SK-N-SH (cell line): ENCODE measurements around the gene LRMDA. TPM values are rescaled to one million over a fixed set of nuclear protein-coding genes. Genes with fewer than 3 reads are reported as not detected.

ENCODE experiments used
- CTCF ChIA-PET: fragments of 300-600, 350-600 bp; formaldehyde crosslinking; extraction: SDS; loops from one replicate; lab custom pipeline; 2021; lab: Yijun Ruan, JAX
- POLR2A ChIA-PET: fragments of 350-600 bp; sonication (Branson Sonifier 250); formaldehyde crosslinking; extraction: SDS; loops from one replicate; lab custom pipeline; 2020; ENCODE audit warnings: antibody characterized with exemption, inconsistent platforms; lab: Yijun Ruan, JAX
- DNase-seq: peaks from one replicate; pipeline ENCODE4 v3.0.0; 2012
- H2AFZ ChIP-seq: fragments of 200-600 bp; sonication (generic); 2 replicates; pipeline ENCODE4 v1.8.1; 2016; ENCODE audit warnings: antibody characterized with exemption, mild to moderate bottlenecking, low read depth
- H3F3A ChIP-seq: fragments of 200-600 bp; sonication (generic); replicated peaks from 2 replicates; pipeline ENCODE3; 2016; ENCODE audit warnings: antibody characterized with exemption, mild to moderate bottlenecking; ENCODE audit not compliant: insufficient read depth
- H3K27ac ChIP-seq, 2 experiments: fragments of 200-500 bp in 1 of 2; fragments of 200-600 bp in 1 of 2; sonication (Bioruptor generic) in 1 of 2; sonication (generic), shearing (Covaris generic) in 1 of 2; 2 replicates each; pipeline versions ENCODE4 v1.5.1 to v1.6.1; 2014 to 2016; ENCODE audit warnings: low read depth in 2 of 2, inconsistent platforms in 1 of 2, low read length in 1 of 2, mild to moderate bottlenecking in 1 of 2, mixed read lengths in 1 of 2
- H3K27me3 ChIP-seq: fragments of 200-600 bp; sonication (generic), shearing (Covaris generic); 2 replicates; pipeline ENCODE4 v1.6.1; 2016; ENCODE audit warnings: mixed run types; ENCODE audit not compliant: insufficient read depth
- H3K36me3 ChIP-seq, 2 experiments: fragments of 200-500 bp in 1 of 2; fragments of 200-600 bp in 1 of 2; sonication (Bioruptor generic) in 1 of 2; sonication (generic) in 1 of 2; replicated peaks in 1 of 2; 2 replicates each; pipeline versions ENCODE3 to v1.5.1; 2014 to 2016; ENCODE audit warnings: low read length in 1 of 2, mild to moderate bottlenecking in 1 of 2; ENCODE audit not compliant: insufficient read depth in 2 of 2, control insufficient read depth in 1 of 2
- H3K4me1 ChIP-seq, 2 experiments: fragments of 200-500 bp in 1 of 2; fragments of 200-600 bp in 1 of 2; sonication (Bioruptor generic) in 1 of 2; sonication (generic), shearing (Covaris generic) in 1 of 2; 2 replicates each; pipeline versions ENCODE4 v1.5.1 to v1.6.1; 2014 to 2016; ENCODE audit warnings: low read depth in 1 of 2, low read length in 1 of 2, mixed run types in 1 of 2; ENCODE audit not compliant: insufficient read depth in 2 of 2, control insufficient read depth in 1 of 2
- H3K4me2 ChIP-seq: fragments of 200-600 bp; sonication (generic), shearing (Covaris generic); 2 replicates; pipeline ENCODE4 v1.6.1; 2017; ENCODE audit warnings: mixed run types
- H3K4me3 ChIP-seq, 2 experiments: fragments of 200-500 bp in 1 of 2; fragments of 200-600 bp in 1 of 2; sonication (Bioruptor generic) in 1 of 2; sonication (generic), shearing (Covaris generic) in 1 of 2; 2 replicates each; pipeline versions ENCODE4 v1.5.1 to v1.8.1; 2014 to 2016; ENCODE audit warnings: low read depth in 2 of 2, inconsistent platforms in 1 of 2, low read length in 1 of 2, mild to moderate bottlenecking in 1 of 2, mixed read lengths in 1 of 2, moderate library complexity in 1 of 2
- H3K79me2 ChIP-seq: fragments of 200-600 bp; sonication (generic); 2 replicates; pipeline ENCODE4 v1.8.1; 2017; ENCODE audit warnings: mild to moderate bottlenecking; ENCODE audit not compliant: insufficient read depth
- H3K9ac ChIP-seq: fragments of 200-600 bp; sonication (generic); 2 replicates; pipeline ENCODE4 v1.6.1; 2017; ENCODE audit warnings: mixed run types
- H3K9me2 ChIP-seq: fragments of 200-600 bp; sonication (generic); 2 replicates; pipeline ENCODE4 v1.6.1; 2017; ENCODE audit warnings: mixed run types
- H3K9me3 ChIP-seq: fragments of 200-600 bp; sonication (generic); 2 replicates; pipeline ENCODE4 v1.6.1; 2017; ENCODE audit warnings: mixed run types, mild to moderate bottlenecking, moderate library complexity
- H4K20me1 ChIP-seq: fragments of 200-600 bp; sonication (generic); 2 replicates; pipeline ENCODE4 v1.6.1; 2017; ENCODE audit warnings: mild to moderate bottlenecking, mixed run types; ENCODE audit not compliant: insufficient read depth
- EZH2phosphoT487 ChIP-seq: fragments of 200-600 bp; sonication (generic); IDR thresholded peaks from 2 replicates; pipeline ENCODE4 v1.6.1; 2017; ENCODE audit warnings: low read depth, mixed run types, mild to moderate bottlenecking, antibody characterized with exemption, moderate library complexity, borderline replicate concordance
- GABPA ChIP-seq: IDR thresholded peaks from 2 replicates; pipeline ENCODE4 v1.4.0; 2012; ENCODE audit warnings: low read depth, mild to moderate bottlenecking
- JUND ChIP-seq: IDR thresholded peaks from 2 replicates; pipeline ENCODE4 v1.4.0; 2012
- MEF2A ChIP-seq: IDR thresholded peaks from 2 replicates; pipeline ENCODE4 v1.4.0; 2012; ENCODE audit warnings: low read depth, borderline replicate concordance
- MXI1 ChIP-seq: IDR thresholded peaks from 2 replicates; pipeline ENCODE4 v1.6.1; 2012; ENCODE audit warnings: mild to moderate bottlenecking, low read depth, low read length, improper control_type of control experiment
- NFIC ChIP-seq: IDR thresholded peaks from 2 replicates; pipeline ENCODE4 v1.4.0; 2012; ENCODE audit warnings: borderline replicate concordance
- POLR2AphosphoS5 ChIP-seq: IDR thresholded peaks from 2 replicates; pipeline ENCODE4 v1.6.1; 2012; ENCODE audit warnings: low read depth, low read length
- RAD21 ChIP-seq: IDR thresholded peaks from 2 replicates; pipeline ENCODE4 v1.6.1; 2012; ENCODE audit warnings: mild to moderate bottlenecking, low read length
- SMC3 ChIP-seq: IDR thresholded peaks from 2 replicates; pipeline ENCODE4 v1.6.1; 2012; ENCODE audit warnings: low read depth, low read length, improper control_type of control experiment
- USF1 ChIP-seq: IDR thresholded peaks from 2 replicates; pipeline ENCODE4 v1.4.0; 2012; ENCODE audit warnings: low read depth, borderline replicate concordance
- YY1 ChIP-seq: IDR thresholded peaks from 2 replicates; pipeline ENCODE4 v1.4.0; 2012; ENCODE audit warnings: low read depth, mild to moderate bottlenecking
- ZBTB33 ChIP-seq: IDR thresholded peaks from 2 replicates; pipeline ENCODE4 v1.4.0; 2012; ENCODE audit warnings: low read depth, borderline replicate concordance
- WGBS: methylation state at CpG from one replicate; pipeline ENCODE4 v1.1.6; 2017; ENCODE audit warnings: low lambda C conversion rate; 5-methylcytosine and 5-hydroxymethylcytosine counted together
- polyA plus RNA-seq, 3 experiments: library from polyadenylated mRNA; depleted of rRNA; stranded (reverse); fragments of >200 nt; gene quantifications; 2 replicates each; pipeline ENCODE4 v1.2.3, GENCODE V29; 2012
- TF ChIP-seq, protein P1 (sequence below): fragments of 150-350 bp; IDR thresholded peaks from 2 replicates; pipeline ENCODE4 v1.6.1; 2017; ENCODE audit warnings: antibody characterized with exemption, low read length, low read depth, borderline replicate concordance
- TF ChIP-seq, protein P2 (sequence below): IDR thresholded peaks from 2 replicates; pipeline ENCODE4 v1.6.1; 2012; ENCODE audit warnings: mild to moderate bottlenecking, low read depth, low read length, moderate library complexity
- TF ChIP-seq, protein P3 (sequence below): fragments of 150-350 bp; IDR thresholded peaks from 2 replicates; pipeline ENCODE4 v1.6.1; 2016; ENCODE audit warnings: mild to moderate bottlenecking, low read depth, low read length

The LRMDA gene
- polyA plus RNA-seq (2012; rRNA removed): 0.37 and 0.95 TPM in 2 replicates
- 0.08 and 0.41 TPM in 2 replicates for polyA plus RNA-seq (2012; cell fraction: cytosol; rRNA removed)
- polyA plus RNA-seq (2012; cell fraction: nucleus; rRNA removed): 0.13 and 0.32 TPM in 2 replicates

DNA sequence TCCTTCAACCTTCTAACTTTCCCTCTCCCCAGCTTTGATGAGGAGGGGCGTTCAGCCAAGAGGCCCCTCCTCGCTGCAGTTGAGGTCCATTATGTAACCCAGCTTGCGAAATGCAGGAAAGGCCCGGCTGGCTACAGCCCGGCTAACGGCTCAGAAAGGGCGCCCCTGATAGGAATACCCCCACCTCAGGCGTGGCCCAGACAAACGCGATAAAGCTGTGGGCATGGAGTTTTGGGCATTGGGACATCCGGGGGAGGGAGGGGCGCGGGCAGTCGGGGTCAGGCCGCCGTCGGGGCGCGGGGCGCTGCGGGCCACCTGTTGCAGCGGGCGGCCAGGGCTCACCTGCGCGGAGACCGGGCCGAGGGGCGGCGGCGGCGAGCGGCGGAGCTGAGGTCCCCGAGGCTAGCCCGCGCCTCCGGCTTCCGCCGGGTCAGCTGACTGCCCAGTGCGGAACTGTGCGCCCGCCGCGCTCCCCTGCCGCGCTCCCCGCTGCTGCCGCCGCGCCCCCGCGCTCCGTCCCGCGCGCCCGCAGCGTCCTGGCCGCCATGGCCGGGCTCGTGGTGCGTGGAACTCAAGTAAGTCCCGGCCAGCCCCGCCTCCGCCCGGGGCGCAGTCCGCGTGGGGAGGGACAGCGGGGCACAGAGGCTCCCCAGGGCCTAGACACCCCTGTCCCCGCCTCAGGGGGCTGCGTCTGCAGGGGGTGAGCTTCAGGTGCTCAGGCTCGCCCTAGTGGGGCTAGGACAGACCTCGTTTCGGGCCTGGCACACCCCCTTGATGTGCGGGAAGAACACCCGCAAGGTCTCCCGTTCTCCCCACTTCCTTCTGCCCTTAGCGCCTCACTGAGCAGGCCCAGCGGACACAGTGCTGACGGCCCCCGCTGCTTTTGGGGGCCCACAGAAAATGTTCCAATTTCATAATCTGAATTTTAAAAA is at the start of gene LRMDA:
LRMDA (plus strand) TSS at position 445 of the 932 bp plus-strand sequence.
- POLR2A ChIA-PET: no interaction called here
- H3K9me3 ChIP-seq: no peaks in the 10 kb centered on the region
- CTCF ChIA-PET: interaction anchor here (1.1 kb wide), 1 partner anchor 28 kb away, joined by 3 read pairs; no protein-coding TSS in a partner anchor
- no peaks in the 10 kb centered on the region for H3F3A ChIP-seq
- no peaks in the 10 kb centered on the region for H3K36me3 ChIP-seq
- H3K27me3 ChIP-seq: no peaks in the 10 kb centered on the region
- 53% methylated on average over 28 of the region's 82 CpGs for WGBS
- no peaks in the 10 kb centered on the region for H3K79me2 ChIP-seq
- peak within 1 kb of the TSS in 1 of 2 experiments; percentile 19; a peak in 1 of 4 replicates for H3K4me3 ChIP-seq
- no peaks in the 10 kb centered on the region for H4K20me1 ChIP-seq
- 0 out of 2 replicates have a peak, but pooled peaks have one; percentile 18 for TF ChIP-seq USF1
- TF ChIP-seq ZBTB33: no peak
- TF ChIP-seq, all 33 proteins: peak for 1
- H3K27ac ChIP-seq: no peak within 1 kb of the TSS
- H3K9ac ChIP-seq: no peak within 1 kb of the TSS
- no peak within 1 kb of the TSS for H2AFZ ChIP-seq
- H3K4me2 ChIP-seq: no peak within 1 kb of the TSS
- H3K4me1 ChIP-seq: peaks cover 0 to 8% of the 10 kb centered on the region in 2 experiments; a peak in 1 of 4 replicates
- no peaks in the 10 kb centered on the region for H3K9me2 ChIP-seq
- peak; percentile 78 for DNase-seq

GRCh38 chr10:75386128-75386527 is 45.3 kb upstream of the LRMDA start:
- POLR2A ChIA-PET: no interaction called here
- H3K9ac ChIP-seq: no peak overlapping the region
- H3K36me3 ChIP-seq: no peaks in the 10 kb centered on the region
- H3K9me2 ChIP-seq: no peaks in the 10 kb centered on the region
- WGBS: 68% methylated on average over 3 of the region's 3 CpGs
- no peaks in the 10 kb centered on the region for H3K9me3 ChIP-seq
- no peak overlapping the region for H3K4me2 ChIP-seq
- no peaks in the 10 kb centered on the region for H3K27me3 ChIP-seq
- no peaks in the 10 kb centered on the region for H4K20me1 ChIP-seq
- no peaks in the 10 kb centered on the region for H3K4me1 ChIP-seq
- H3K79me2 ChIP-seq: no peaks in the 10 kb centered on the region
- no peak for DNase-seq
- no peak overlapping the region for H3K27ac ChIP-seq
- H2AFZ ChIP-seq: no peak overlapping the region
- no peak overlapping the region for H3K4me3 ChIP-seq
- CTCF ChIA-PET: no interaction called here
- H3F3A ChIP-seq: no peaks in the 10 kb centered on the region
- no peak for TF ChIP-seq EZH2phosphoT487
- no peak for TF ChIP-seq POLR2AphosphoS5
- TF ChIP-seq JUND: no peak
- TF ChIP-seq, protein P1, sequence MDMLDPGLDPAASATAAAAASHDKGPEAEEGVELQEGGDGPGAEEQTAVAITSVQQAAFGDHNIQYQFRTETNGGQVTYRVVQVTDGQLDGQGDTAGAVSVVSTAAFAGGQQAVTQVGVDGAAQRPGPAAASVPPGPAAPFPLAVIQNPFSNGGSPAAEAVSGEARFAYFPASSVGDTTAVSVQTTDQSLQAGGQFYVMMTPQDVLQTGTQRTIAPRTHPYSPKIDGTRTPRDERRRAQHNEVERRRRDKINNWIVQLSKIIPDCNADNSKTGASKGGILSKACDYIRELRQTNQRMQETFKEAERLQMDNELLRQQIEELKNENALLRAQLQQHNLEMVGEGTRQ: no peak
- TF ChIP-seq, protein P2, sequence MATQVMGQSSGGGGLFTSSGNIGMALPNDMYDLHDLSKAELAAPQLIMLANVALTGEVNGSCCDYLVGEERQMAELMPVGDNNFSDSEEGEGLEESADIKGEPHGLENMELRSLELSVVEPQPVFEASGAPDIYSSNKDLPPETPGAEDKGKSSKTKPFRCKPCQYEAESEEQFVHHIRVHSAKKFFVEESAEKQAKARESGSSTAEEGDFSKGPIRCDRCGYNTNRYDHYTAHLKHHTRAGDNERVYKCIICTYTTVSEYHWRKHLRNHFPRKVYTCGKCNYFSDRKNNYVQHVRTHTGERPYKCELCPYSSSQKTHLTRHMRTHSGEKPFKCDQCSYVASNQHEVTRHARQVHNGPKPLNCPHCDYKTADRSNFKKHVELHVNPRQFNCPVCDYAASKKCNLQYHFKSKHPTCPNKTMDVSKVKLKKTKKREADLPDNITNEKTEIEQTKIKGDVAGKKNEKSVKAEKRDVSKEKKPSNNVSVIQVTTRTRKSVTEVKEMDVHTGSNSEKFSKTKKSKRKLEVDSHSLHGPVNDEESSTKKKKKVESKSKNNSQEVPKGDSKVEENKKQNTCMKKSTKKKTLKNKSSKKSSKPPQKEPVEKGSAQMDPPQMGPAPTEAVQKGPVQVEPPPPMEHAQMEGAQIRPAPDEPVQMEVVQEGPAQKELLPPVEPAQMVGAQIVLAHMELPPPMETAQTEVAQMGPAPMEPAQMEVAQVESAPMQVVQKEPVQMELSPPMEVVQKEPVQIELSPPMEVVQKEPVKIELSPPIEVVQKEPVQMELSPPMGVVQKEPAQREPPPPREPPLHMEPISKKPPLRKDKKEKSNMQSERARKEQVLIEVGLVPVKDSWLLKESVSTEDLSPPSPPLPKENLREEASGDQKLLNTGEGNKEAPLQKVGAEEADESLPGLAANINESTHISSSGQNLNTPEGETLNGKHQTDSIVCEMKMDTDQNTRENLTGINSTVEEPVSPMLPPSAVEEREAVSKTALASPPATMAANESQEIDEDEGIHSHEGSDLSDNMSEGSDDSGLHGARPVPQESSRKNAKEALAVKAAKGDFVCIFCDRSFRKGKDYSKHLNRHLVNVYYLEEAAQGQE: no peak
- no peak for TF ChIP-seq YY1
- TF ChIP-seq MXI1: no peak
- TF ChIP-seq USF1: no peak
- no peak for TF ChIP-seq NFIC
- TF ChIP-seq, protein P3, sequence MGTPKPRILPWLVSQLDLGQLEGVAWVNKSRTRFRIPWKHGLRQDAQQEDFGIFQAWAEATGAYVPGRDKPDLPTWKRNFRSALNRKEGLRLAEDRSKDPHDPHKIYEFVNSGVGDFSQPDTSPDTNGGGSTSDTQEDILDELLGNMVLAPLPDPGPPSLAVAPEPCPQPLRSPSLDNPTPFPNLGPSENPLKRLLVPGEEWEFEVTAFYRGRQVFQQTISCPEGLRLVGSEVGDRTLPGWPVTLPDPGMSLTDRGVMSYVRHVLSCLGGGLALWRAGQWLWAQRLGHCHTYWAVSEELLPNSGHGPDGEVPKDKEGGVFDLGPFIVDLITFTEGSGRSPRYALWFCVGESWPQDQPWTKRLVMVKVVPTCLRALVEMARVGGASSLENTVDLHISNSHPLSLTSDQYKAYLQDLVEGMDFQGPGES: no peak
- no peak for TF ChIP-seq GABPA
- TF ChIP-seq SMC3: no peak
- no peak for TF ChIP-seq RAD21
- no peak for TF ChIP-seq MEF2A
